Measurements from ENCODE around the gene IGLL5.

IGLL5 gene

GRCh38 chr22:22865311-22866072, 22.1 kb upstream of the IGLL5 start:
- no peak for DNase-seq

GRCh38 chr22:22866381-22867111, 21.1 kb upstream of the IGLL5 start:
- no peak for DNase-seq

GRCh38 chr22:22867996-22868715, 19.5 kb upstream of the IGLL5 start:
- DNase-seq, result no peak

GRCh38 chr22:22870577-22871404, 16.8 kb upstream of the IGLL5 start:
- DNase-seq, result no peak

- no peak for DNase-seq
Measured at GRCh38 chr22:22871536-22872278, 15.9 kb upstream of the IGLL5 start.

- DNase-seq, result no peak
Measured at GRCh38 chr22:22872722-22873708, 14.6 kb upstream of the IGLL5 start.

GRCh38 chr22:22877523-22878210, 9.9 kb upstream of the IGLL5 start:
- DNase-seq, result peak; percentile 77

GRCh38 chr22:22878211-22878570, 9.4 kb upstream of the IGLL5 start:
- DNase-seq, result no peak

- no peak for DNase-seq
Measured at GRCh38 chr22:22878801-22879674, 8.6 kb upstream of the IGLL5 start.

GRCh38 chr22:22879675-22880155, 7.9 kb upstream of the IGLL5 start:
- DNase-seq, result no peak

- no peak for DNase-seq
Measured at GRCh38 chr22:22880645-22881044, 7.0 kb upstream of the IGLL5 start.

- no peak for DNase-seq
Measured at GRCh38 chr22:22881116-22882000, 6.3 kb upstream of the IGLL5 start.

- DNase-seq, result no peak
Measured at GRCh38 chr22:22882033-22882717, 5.4 kb upstream of the IGLL5 start.

- no peak for DNase-seq
Measured at GRCh38 chr22:22883090-22883727, 4.4 kb upstream of the IGLL5 start.

GRCh38 chr22:22884010-22884887, 3.4 kb upstream of the IGLL5 start:
- peak; percentile 71 for DNase-seq
